GM12891 (cell line): ENCODE measurements around the gene MATK.

ENCODE experiments used
- PAX5 ChIP-seq: IDR thresholded peaks from 2 replicates; pipeline ENCODE4 v1.6.1; 2011; ENCODE audit warnings: low read length, moderate library complexity, mild to moderate bottlenecking; ENCODE audit not compliant: insufficient read depth, severe bottlenecking
- POLR2A ChIP-seq: IDR thresholded peaks from 2 replicates; pipeline ENCODE4 v1.6.1; 2011; ENCODE audit warnings: low read depth, low read length, control low read depth
- POLR2AphosphoS5 ChIP-seq: IDR thresholded peaks from 2 replicates; pipeline ENCODE4 v1.6.1; 2011; ENCODE audit warnings: low read depth, low read length, control low read depth
- POU2F2 ChIP-seq: IDR thresholded peaks from 2 replicates; pipeline ENCODE4 v1.6.1; 2011; ENCODE audit warnings: low read depth, mild to moderate bottlenecking, control low read depth, low read length, moderate library complexity
- SPI1 ChIP-seq: IDR thresholded peaks from 2 replicates; pipeline ENCODE4 v1.6.1; 2011; ENCODE audit warnings: low read depth, low read length, control low read depth
- TAF1 ChIP-seq: IDR thresholded peaks from 2 replicates; pipeline ENCODE4 v1.6.1; 2011; ENCODE audit warnings: low read depth, low read length, control low read depth

DNA sequence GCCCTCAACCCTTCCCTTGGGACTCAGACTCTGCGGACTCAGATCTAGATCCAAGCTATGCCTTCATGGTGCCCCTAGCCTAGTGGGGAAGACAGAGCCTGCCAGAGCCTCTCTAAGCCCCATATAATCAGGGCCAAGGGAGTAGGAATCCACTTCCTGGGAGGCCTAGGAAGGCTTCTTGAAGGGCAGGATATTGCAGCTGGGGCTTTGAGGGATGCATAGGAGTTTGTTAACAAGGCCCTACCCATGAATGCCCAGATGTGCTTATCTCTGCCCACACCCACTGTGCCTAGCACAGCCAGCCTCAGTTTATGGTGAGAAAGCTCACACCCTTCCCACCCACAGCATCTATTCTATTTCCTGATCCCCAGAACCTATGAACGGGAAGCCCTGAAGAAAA is 36.0 kb downstream of the MATK start:
- TF ChIP-seq POLR2A (no peak), TAF1 (no peak), POLR2AphosphoS5 (no peak), SPI1 (no peak), PAX5 (no peak), POU2F2 (no peak)
